Parathyroid adenoma (tissue), 2 donors: ENCODE results near the gene MLST8.

ENCODE experiments used
- H2AFZ ChIP-seq: fragments of 300-600 bp; sonication (generic); one replicate; pipeline ENCODE4 v1.7.0; 2017; ENCODE audit warnings: antibody characterized with exemption, mild to moderate bottlenecking
- H3K27ac ChIP-seq: fragments of 300-600 bp; sonication (generic); one replicate; pipeline ENCODE4 v1.7.0; 2017
- H3K27me3 ChIP-seq: fragments of 300-600 bp; sonication (generic); one replicate; pipeline ENCODE4 v1.7.0; 2017; ENCODE audit warnings: low read length; ENCODE audit not compliant: control insufficient read depth, insufficient read depth
- H3K36me3 ChIP-seq: fragments of 300-600 bp; sonication (generic); one replicate; pipeline ENCODE4 v1.7.0; 2017; ENCODE audit warnings: low read length; ENCODE audit not compliant: control insufficient read depth, insufficient read depth
- H3K4me1 ChIP-seq: fragments of 300-600 bp; sonication (generic); one replicate; pipeline ENCODE4 v1.7.0; 2017; ENCODE audit warnings: control low read depth
- H3K4me2 ChIP-seq: fragments of 300-600 bp; sonication (generic); one replicate; pipeline ENCODE4 v1.7.0; 2017; ENCODE audit warnings: low read length
- H3K4me3 ChIP-seq: fragments of 300-600 bp; sonication (generic); one replicate; pipeline ENCODE4 v1.7.0; 2017; ENCODE audit warnings: low read depth, low read length
- H3K79me2 ChIP-seq: fragments of 300-600 bp; sonication (generic); one replicate; pipeline ENCODE4 v1.7.0; 2017; ENCODE audit warnings: control low read depth
- H3K9ac ChIP-seq: fragments of 300-600 bp; sonication (generic); one replicate; pipeline ENCODE4 v1.7.0; 2017; ENCODE audit warnings: mild to moderate bottlenecking
- H3K9me3 ChIP-seq: fragments of 300-600 bp; sonication (generic); one replicate; pipeline ENCODE4 v1.7.0; 2017; ENCODE audit warnings: low read length; ENCODE audit not compliant: control insufficient read depth
- CTCF ChIP-seq: fragments of 300-600 bp; sonication (generic); IDR thresholded peaks from one replicate; pipeline ENCODE4 v1.7.0; 2017; ENCODE audit warnings: antibody characterized with exemption, mild to moderate bottlenecking
- donor health status: primary hyperparathyroidism.

The MLST8 gene

GRCh38 chr16:2206780-2207433 is 1.7 kb downstream of the MLST8 start:
- Histone ChIP-seq H3K4me1 (peaks cover 7% of the 10 kb centered on the region), H3K4me3 (no peak overlapping the region), H3K36me3 (no peaks in the 10 kb centered on the region), H2AFZ (no peak overlapping the region), H3K9ac (no peak overlapping the region), H3K4me2 (no peak overlapping the region), H3K27ac (no peak overlapping the region), H3K9me3 (no peaks in the 10 kb centered on the region), H3K27me3 (no peaks in the 10 kb centered on the region), H3K79me2 (no peaks in the 10 kb centered on the region)
- TF ChIP-seq CTCF: no peak

- Histone ChIP-seq H2AFZ (no peak overlapping the region), H3K27ac (no peak overlapping the region), H3K27me3 (no peaks in the 10 kb centered on the region), H3K36me3 (no peaks in the 10 kb centered on the region), H3K9me3 (no peaks in the 10 kb centered on the region), H3K4me2 (no peak overlapping the region), H3K4me1 (peaks cover 17% of the 10 kb centered on the region), H3K9ac (no peak overlapping the region), H3K4me3 (no peak overlapping the region), H3K79me2 (no peaks in the 10 kb centered on the region)
- no peak for TF ChIP-seq CTCF
Measured at GRCh38 chr16:2207872-2208271, 2.6 kb downstream of the MLST8 start.

GRCh38 chr16:2208308-2208707 is 3.1 kb downstream of the MLST8 start:
- no peak overlapping the region for H3K4me3 ChIP-seq
- no peak overlapping the region for H3K4me2 ChIP-seq
- H2AFZ ChIP-seq: no peak overlapping the region
- no peaks in the 10 kb centered on the region for H3K79me2 ChIP-seq
- H3K27ac ChIP-seq: no peak overlapping the region
- H3K36me3 ChIP-seq: no peaks in the 10 kb centered on the region
- H3K4me1 ChIP-seq: peaks cover 21% of the 10 kb centered on the region
- H3K9ac ChIP-seq: no peak overlapping the region
- no peak for TF ChIP-seq CTCF
- no peaks in the 10 kb centered on the region for H3K9me3 ChIP-seq
- H3K27me3 ChIP-seq: no peaks in the 10 kb centered on the region

- H3K27ac ChIP-seq: no peak overlapping the region
- no peaks in the 10 kb centered on the region for H3K36me3 ChIP-seq
Measured at GRCh38 chr16:2208772-2209171, 3.5 kb downstream of the MLST8 start.

More at GRCh38 chr16:2208772-2209171, 3.5 kb downstream of the MLST8 start:
- H3K9me3 ChIP-seq: no peaks in the 10 kb centered on the region
- H3K27me3 ChIP-seq: no peaks in the 10 kb centered on the region
- H3K4me1 ChIP-seq: peaks cover 25% of the 10 kb centered on the region
- H3K4me2 ChIP-seq: no peak overlapping the region
- H2AFZ ChIP-seq: no peak overlapping the region
- H3K4me3 ChIP-seq: no peak overlapping the region
- H3K9ac ChIP-seq: no peak overlapping the region
- H3K79me2 ChIP-seq: no peaks in the 10 kb centered on the region
- no peak for TF ChIP-seq CTCF
